DOHH2 (cell line): ENCODE measurements around the gene TRIP10.

Experiments used
- H3F3A ChIP-seq: fragments of 200-600 bp; sonication (generic), shearing (Covaris generic); 2 replicates; pipeline ENCODE4 v1.6.0; 2016; ENCODE audit warnings: antibody characterized with exemption, mild to moderate bottlenecking; ENCODE audit not compliant: control insufficient read depth, insufficient read depth
- H3K27ac ChIP-seq: fragments of 200-600 bp; sonication (generic); 2 replicates; pipeline ENCODE4 v1.5.1; 2014; ENCODE audit warnings: low read depth, mild to moderate bottlenecking, low read length, moderate library complexity
- H3K27me3 ChIP-seq: fragments of 200-600 bp; sonication (generic); 2 replicates; pipeline ENCODE4 v1.6.1; 2014; ENCODE audit warnings: mild to moderate bottlenecking, low read length, mixed read lengths; ENCODE audit not compliant: control insufficient read depth
- H3K36me3 ChIP-seq: fragments of 200-600 bp; sonication (generic); 2 replicates; pipeline ENCODE4 v1.6.1; 2014; ENCODE audit warnings: mild to moderate bottlenecking, low read length, moderate library complexity, mixed read lengths; ENCODE audit not compliant: control insufficient read depth
- H3K4me1 ChIP-seq: fragments of 200-600 bp; sonication (generic); 2 replicates; pipeline ENCODE4 v1.6.1; 2014; ENCODE audit warnings: mild to moderate bottlenecking, low read length, mixed read lengths; ENCODE audit not compliant: control insufficient read depth
- H3K4me2 ChIP-seq: fragments of 200-600 bp; sonication (generic); 2 replicates; pipeline ENCODE4 v1.6.0; 2014; ENCODE audit warnings: mild to moderate bottlenecking, low read length, moderate library complexity
- H3K4me3 ChIP-seq: fragments of 200-600 bp; sonication (generic); 2 replicates; pipeline ENCODE4 v1.5.1; 2014; ENCODE audit warnings: mild to moderate bottlenecking, low read length, mixed read lengths
- H3K79me2 ChIP-seq: fragments of 200-600 bp; sonication (generic); 2 replicates; pipeline ENCODE4 v1.6.1; 2014; ENCODE audit warnings: mild to moderate bottlenecking, low read length, mixed read lengths; ENCODE audit not compliant: control insufficient read depth
- H3K9me2 ChIP-seq: fragments of 200-600 bp; sonication (generic); replicated peaks from 2 replicates; pipeline ENCODE4 v1.6.1; 2014; ENCODE audit warnings: mild to moderate bottlenecking, low read length, mixed read lengths; ENCODE audit not compliant: control insufficient read depth
- H3K9me3 ChIP-seq: fragments of 200-600 bp; sonication (generic); 2 replicates; pipeline ENCODE4 v1.6.1; 2014; ENCODE audit warnings: antibody characterized with exemption, low read length, mixed read lengths; ENCODE audit not compliant: control insufficient read depth, insufficient read depth
- H4K20me1 ChIP-seq: fragments of 200-600 bp; sonication (generic); 2 replicates; pipeline ENCODE4 v1.6.0; 2014; ENCODE audit warnings: low read depth, mild to moderate bottlenecking, antibody characterized with exemption, low read length, moderate library complexity; ENCODE audit not compliant: control insufficient read depth, insufficient read depth
- CTCF ChIP-seq: fragments of 200-600 bp; sonication (generic); IDR thresholded peaks from one replicate; pipeline ENCODE4 v1.5.1; 2014; ENCODE audit warnings: antibody characterized with exemption, mild to moderate bottlenecking, low read depth, low read length; ENCODE audit not compliant: poor library complexity, severe bottlenecking
- EZH2phosphoT487 ChIP-seq: fragments of 200-600 bp; sonication (generic); IDR thresholded peaks from 2 replicates; pipeline ENCODE4 v1.6.1; 2017; ENCODE audit warnings: borderline replicate concordance, mild to moderate bottlenecking, antibody characterized with exemption, low read length, moderate library complexity, mixed read lengths

TRIP10 gene

GRCh38 chr19:6750062-6750461, 10.6 kb downstream of the TRIP10 start:
- no peaks in the 10 kb centered on the region for H3K79me2 ChIP-seq
- H3K4me1 ChIP-seq: peaks cover 13% of the 10 kb centered on the region
- H3K27me3 ChIP-seq: no peaks in the 10 kb centered on the region
- no peak overlapping the region for H3K4me3 ChIP-seq
- peaks cover 14% of the 10 kb centered on the region for H3K36me3 ChIP-seq
- no peaks in the 10 kb centered on the region for H4K20me1 ChIP-seq
- H3K27ac ChIP-seq: no peak overlapping the region
- 0 out of 2 replicates have a peak, but pooled peaks cover 2% of the 10 kb centered on the region for H3F3A ChIP-seq
- H3K9me3 ChIP-seq: no peaks in the 10 kb centered on the region
- H3K4me2 ChIP-seq: no peak overlapping the region
- TF ChIP-seq EZH2phosphoT487 (no peak), CTCF (no peak)
- H3K9me2 ChIP-seq: no peaks in the 10 kb centered on the region

GRCh38 chr19:6751189-6751588, 11.7 kb downstream of the TRIP10 start:
- no peaks in the 10 kb centered on the region for H3K9me3 ChIP-seq
- no peak overlapping the region for H3K4me3 ChIP-seq
- H4K20me1 ChIP-seq: no peaks in the 10 kb centered on the region
- peaks cover 10% of the 10 kb centered on the region for H3K36me3 ChIP-seq
- no peak overlapping the region for H3K27ac ChIP-seq
- H3K4me2 ChIP-seq: no peak overlapping the region
- H3F3A ChIP-seq: 0 out of 2 replicates have a peak, but pooled peaks cover 2% of the 10 kb centered on the region
- no peaks in the 10 kb centered on the region for H3K9me2 ChIP-seq
- H3K27me3 ChIP-seq: no peaks in the 10 kb centered on the region
- TF ChIP-seq EZH2phosphoT487 (no peak), CTCF (no peak)
- no peaks in the 10 kb centered on the region for H3K79me2 ChIP-seq
- H3K4me1 ChIP-seq: peaks cover 13% of the 10 kb centered on the region

- Histone ChIP-seq H3K9me2 (no peaks in the 10 kb centered on the region), H3K36me3 (peaks cover 9% of the 10 kb centered on the region), H3K4me1 (peaks cover 13% of the 10 kb centered on the region), H3F3A (0 out of 2 replicates have a peak, but pooled peaks cover 2% of the 10 kb centered on the region), H3K9me3 (no peaks in the 10 kb centered on the region), H4K20me1 (no peaks in the 10 kb centered on the region), H3K4me2 (peak overlapping the region; percentile 88), H3K27ac (no peak overlapping the region), H3K79me2 (no peaks in the 10 kb centered on the region), H3K4me3 (peak overlapping the region; percentile 80), H3K27me3 (no peaks in the 10 kb centered on the region)
- TF ChIP-seq CTCF: no peak
- TF ChIP-seq EZH2phosphoT487: no peak
Observed at GRCh38 chr19:6752256-6753177, 13.0 kb downstream of the TRIP10 start.
